GM12878 (cell line): ENCODE results near the gene CDH4. TPM values are rescaled to one million over a fixed set of nuclear protein-coding genes. Genes with fewer than 3 reads are reported as not detected.

ENCODE experiments used
- ATAC-seq: fragments of 200-7000 bp; cut with Tn5 transposase; 3 replicates; pipeline ENCODE4 v1.9.1; 2020; ENCODE audit warnings: mild to moderate bottlenecking, moderate library complexity
- BruUV-seq: library from RNA; stranded (reverse); fragments of 400-500 nt; replicated peaks from 2 replicates; lab custom pipeline; 2021; lab: Mats Ljungman, UMichigan
- CTCF ChIA-PET: fragments of 300-600 bp; sonication (Branson Sonifier 250); formaldehyde crosslinking; extraction: SDS; loops from one replicate; lab custom pipeline; 2021; ENCODE audit warnings: inconsistent platforms; lab: Yijun Ruan, JAX
- POLR2A ChIA-PET: fragments of 350-600 bp; formaldehyde crosslinking; extraction: SDS; loops from one replicate; lab custom pipeline; 2021; ENCODE audit warnings: inconsistent platforms; lab: Charles Lee
- RAD21 ChIA-PET: fragments of 300-600 bp; sonication (Branson Sonifier 250); formaldehyde crosslinking; loops from one replicate; lab custom pipeline; 2023; ENCODE audit warnings: antibody characterized with exemption; ENCODE audit not compliant: unreplicated experiment; lab: Charles Lee
- SMC1A ChIA-PET: fragments of 300-600 bp; sonication (Branson Sonifier 250); formaldehyde crosslinking; loops from one replicate; lab custom pipeline; 2023; ENCODE audit not compliant: unreplicated experiment, uncharacterized antibody; lab: Charles Lee
- DNase-seq: peaks from one replicate; pipeline ENCODE4 v3.0.0-alpha.2; 2011; ENCODE audit warnings: low read depth, low spot score
- FAIRE-seq: peaks from 3 replicates; lab custom pipeline; 2011; peaks lifted over from hg19 to GRCh38; lab: Jason Lieb, UNC
- H2AFZ ChIP-seq: 2 replicates; pipeline ENCODE4 v1.6.0; 2011; ENCODE audit warnings: low read depth, low read length, control low read depth; ENCODE audit not compliant: control insufficient read depth
- H3K27ac ChIP-seq: 2 replicates; pipeline ENCODE4 v1.5.1; 2011; ENCODE audit warnings: control low read depth; ENCODE audit not compliant: control insufficient read depth, insufficient read depth
- H3K27me3 ChIP-seq, 2 experiments: replicated peaks in 1 of 2; 2 replicates each; pipeline versions ENCODE4 v1.6.0 to v1.6.1; 2011; ENCODE audit warnings: low read length in 1 of 2; ENCODE audit not compliant: control insufficient read depth in 2 of 2, insufficient read depth in 2 of 2
- H3K36me3 ChIP-seq, 2 experiments: 2 replicates each; pipeline ENCODE4 v1.5.1; 2011; ENCODE audit warnings: low read length in 1 of 2; ENCODE audit not compliant: control insufficient read depth in 2 of 2, insufficient read depth in 2 of 2
- H3K4me1 ChIP-seq: 2 replicates; pipeline ENCODE4 v1.6.1; 2011; ENCODE audit warnings: mild to moderate bottlenecking, low read length, moderate library complexity, mixed read lengths; ENCODE audit not compliant: control insufficient read depth, insufficient read depth
- H3K4me2 ChIP-seq: 2 replicates; pipeline ENCODE4 v1.6.0; 2011; ENCODE audit warnings: control low read depth; ENCODE audit not compliant: control insufficient read depth, insufficient read depth
- H3K4me3 ChIP-seq: fragments of 200-600 bp; sonication (generic); 2 replicates; pipeline ENCODE4 v1.5.1; 2016
- H3K79me2 ChIP-seq: 2 replicates; pipeline ENCODE4 v1.6.0; 2011; ENCODE audit warnings: low read length; ENCODE audit not compliant: control insufficient read depth, insufficient read depth
- H3K9ac ChIP-seq: 2 replicates; pipeline ENCODE4 v1.8.0; 2011; ENCODE audit warnings: low read length, control low read depth, mixed read lengths; ENCODE audit not compliant: control insufficient read depth, insufficient read depth
- H3K9me3 ChIP-seq: replicated peaks from 3 replicates; pipeline ENCODE4 v1.5.1; 2011; ENCODE audit warnings: mild to moderate bottlenecking, low read length; ENCODE audit not compliant: control insufficient read depth, insufficient read depth
- H4K20me1 ChIP-seq: 2 replicates; pipeline ENCODE4 v1.6.0; 2011; ENCODE audit not compliant: control insufficient read depth, insufficient read depth
- ATF3 ChIP-seq: IDR thresholded peaks from 2 replicates; pipeline ENCODE4 v1.6.1; 2011; ENCODE audit warnings: low read depth, mild to moderate bottlenecking, low read length, moderate library complexity, borderline replicate concordance; ENCODE audit errors: extremely low read depth
- BACH1 ChIP-seq: fragments of 450-650 bp; IDR thresholded peaks from 2 replicates; pipeline ENCODE4 v1.6.1; 2017; ENCODE audit warnings: mild to moderate bottlenecking, borderline replicate concordance
- BCL11A ChIP-seq: IDR thresholded peaks from 2 replicates; pipeline ENCODE4 v1.6.1; 2011; ENCODE audit warnings: low read depth, low read length
- CUX1 ChIP-seq: IDR thresholded peaks from 2 replicates; pipeline ENCODE4 v1.6.1; 2012; ENCODE audit warnings: improper control_type of control experiment, low read depth, low read length; ENCODE audit not compliant: insufficient replicate concordance
- JUNB ChIP-seq: IDR thresholded peaks from 2 replicates; pipeline ENCODE4 v1.6.1; 2016; ENCODE audit warnings: antibody characterized with exemption, mild to moderate bottlenecking
- LARP7 ChIP-seq: fragments of 450-650 bp; IDR thresholded peaks from 2 replicates; pipeline ENCODE4 v1.6.1; 2017; ENCODE audit warnings: mild to moderate bottlenecking
- MEF2A ChIP-seq: IDR thresholded peaks from 2 replicates; pipeline ENCODE4 v1.6.1; 2011; ENCODE audit warnings: low read depth, mild to moderate bottlenecking, low read length, moderate library complexity; ENCODE audit not compliant: insufficient read depth
- MTA2 ChIP-seq: fragments of 450-650 bp; IDR thresholded peaks from 2 replicates; pipeline ENCODE4 v1.6.1; 2016; ENCODE audit warnings: low read depth, mild to moderate bottlenecking, moderate library complexity
- RFX5 ChIP-seq: IDR thresholded peaks from 2 replicates; pipeline ENCODE4 v1.6.1; 2011; ENCODE audit warnings: low read depth, low read length, improper control_type of control experiment
- TARDBP ChIP-seq: IDR thresholded peaks from 2 replicates; pipeline ENCODE4 v1.6.1; 2016; ENCODE audit warnings: borderline replicate concordance
- WRNIP1 ChIP-seq: IDR thresholded peaks from 2 replicates; pipeline ENCODE4 v1.6.1; 2011; ENCODE audit warnings: low read depth, low read length, improper control_type of control experiment, borderline replicate concordance
- ZNF274 ChIP-seq: IDR thresholded peaks from one replicate; pipeline ENCODE4 v1.8.0; 2011; ENCODE audit not compliant: insufficient read length, insufficient read depth
- ZSCAN29 ChIP-seq: fragments of 450-650 bp; IDR thresholded peaks from 2 replicates; pipeline ENCODE4 v1.6.1; 2017; ENCODE audit warnings: mild to moderate bottlenecking, moderate library complexity
- WGBS: methylation state at CpG from one replicate; pipeline ENCODE4 v1.1.6; 2016; ENCODE audit warnings: low lambda C conversion rate; ENCODE audit not compliant: insufficient replicate concordance, insufficient coverage; ENCODE audit errors: missing lambda C conversion rate; 5-methylcytosine and 5-hydroxymethylcytosine counted together
- in situ Hi-C: fragments of 300-500 bp; cut with MboI; formaldehyde crosslinking; loops from 9 replicates; pipeline ENCODE4 v1.14.3; 2018; ENCODE audit warnings: mixed read lengths
- intact Hi-C: fragments of 100-400 bp; cut with micrococcal nuclease; formaldehyde crosslinking; loops from one replicate; pipeline ENCODE4 v1.14.2; 2022; ENCODE audit not compliant: unreplicated experiment
- polyA plus RNA-seq, 11 experiments: library from polyadenylated mRNA; depleted of rRNA in 4 of 11; unstranded in 6 of 11; stranded (reverse) in 5 of 11; fragments of >200 nt; fragmentation: Nextera tagmentation in 4 of 11; fragmentation: Illumina TruSeq in 1 of 11; extraction: Ambion mirVana in 4 of 11; extraction: Trizol in 1 of 11; gene quantifications; 1 replicate in 1 of 11; 2 replicates in 10 of 11; pipeline versions ENCODE4 v1.2.1 to v1.2.3, GENCODE V29; 2011 to 2016; ENCODE audit warnings: inconsistent platforms in 2 of 11, missing spikeins in 2 of 11, low read depth in 1 of 11
- total RNA-seq, 4 experiments: library from RNA; depleted of rRNA in 3 of 4; stranded (reverse); fragments of >200 nt in 3 of 4; fragmentation: Illumina TruSeq in 1 of 4; extraction: Trizol in 1 of 4; gene quantifications; 2 replicates each; pipeline versions ENCODE4 v1.2.1 to v1.2.3, GENCODE V29; 2013 to 2021

CDH4 gene
- total and polyA plus RNA-seq, 10 of the 15 experiments (the other 5 are each of a cell fraction or from before 2014, with no cell fraction given): not detected

GRCh38 chr20:61629602-61630390 is 377.7 kb downstream of the CDH4 start (continued):
- TF ChIP-seq MEF2A (no peak), ATF3 (no peak), MTA2 (no peak), LARP7 (no peak), BACH1 (no peak), TARDBP (no peak)

GRCh38 chr20:61630391-61630650 is 378.3 kb downstream of the CDH4 start:
- FAIRE-seq: no peak
- ChIA-PET CTCF (no interaction called here), RAD21 (no interaction called here), SMC1A (no interaction called here), POLR2A (no interaction called here)
- no peaks in the 10 kb centered on the region for H3K4me1 ChIP-seq
- H3K27ac ChIP-seq: no peak overlapping the region
- no peak overlapping the region for H3K9ac ChIP-seq
- no peaks in the 10 kb centered on the region for H4K20me1 ChIP-seq
- intact Hi-C loops: no loop called here
- in situ Hi-C loops: no loop called here
- no peak overlapping the region for H3K4me2 ChIP-seq
- H3K4me3 ChIP-seq: no peak overlapping the region
- H3K79me2 ChIP-seq: no peaks in the 10 kb centered on the region
- no peaks in the 10 kb centered on the region; the same call in 2 of the 3 replicates for H3K9me3 ChIP-seq
- no peaks in the 10 kb centered on the region; a peak in 1 of 4 replicates for H3K27me3 ChIP-seq
- WGBS: 24% methylated on average over 5 of the region's 5 CpGs
- no TSS peak for BruUV-seq
- H3K36me3 ChIP-seq: no peaks in the 10 kb centered on the region
- H2AFZ ChIP-seq: no peak overlapping the region
- TF ChIP-seq BCL11A: no peak
- TF ChIP-seq CUX1: no peak
- TF ChIP-seq RFX5: no peak
- TF ChIP-seq JUNB: no peak
- no peak for TF ChIP-seq ZSCAN29
- TF ChIP-seq WRNIP1: no peak
- no peak for TF ChIP-seq ZNF274
- no peak for TF ChIP-seq MEF2A
- DNase-seq: no peak
- ATAC-seq: no peak
